Upper lobe of left lung (tissue), 4 donors: ENCODE measurements around the gene SERPINB1.

Experiments
- EP300 ChIP-seq, 4 donors: sonication (generic); formaldehyde crosslinking; IDR thresholded peaks; one replicate each; pipeline ENCODE4 v1.5.1; 2017; ENCODE audit warnings: antibody characterized with exemption in 4 of 4, control low read depth in 2 of 4
- POLR2A ChIP-seq, 4 donors: fragments of 450-650 bp; IDR thresholded peaks; one replicate each; pipeline ENCODE4 v1.5.1; 2016 to 2017; ENCODE audit warnings: antibody characterized with exemption in 4 of 4, mild to moderate bottlenecking in 2 of 4

GRCh38 chr6:2843138-2843740 is 1.6 kb upstream of the SERPINB1 start:
- TF ChIP-seq POLR2A (IDR thresholded peaks at IDR 0.05): no peak
- no peak for TF ChIP-seq EP300 (IDR thresholded peaks at IDR 0.05)
